Bronchial epithelial cell (primary cell): ENCODE results near the gene DOHH. TPM values are rescaled to one million over a fixed set of nuclear protein-coding genes. Genes with fewer than 3 reads are reported as not detected.
A peak's percentile ranks its signal among the peaks of the same experiment; 100 is the strongest.
"Not testable (repeated sequence)": the region's sequence is repeated elsewhere in the genome, so short reads cannot be mapped to it uniquely, and the experiment has no call there.

Experiments used
- DNase-seq: peaks from one replicate; pipeline ENCODE4 v3.0.0-alpha.2; 2010; ENCODE audit warnings: low read depth
- FAIRE-seq: peaks from 2 replicates; lab custom pipeline; 2011; peaks lifted over from hg19 to GRCh38; lab: Jason Lieb, UNC
- H3K27me3 ChIP-seq: 2 replicates; pipeline ENCODE4 v1.5.1; 2011; ENCODE audit warnings: low read length; ENCODE audit not compliant: control insufficient read depth, insufficient read depth
- H3K36me3 ChIP-seq: 2 replicates; pipeline ENCODE4 v1.5.1; 2011; ENCODE audit warnings: low read length; ENCODE audit not compliant: control insufficient read depth, insufficient read depth
- H3K4me3 ChIP-seq: 2 replicates; pipeline ENCODE4 v1.5.1; 2011; ENCODE audit warnings: mild to moderate bottlenecking, low read depth, low read length, control low read depth
- CTCF ChIP-seq: IDR thresholded peaks from 2 replicates; pipeline ENCODE4 v1.5.1; 2011; ENCODE audit warnings: mild to moderate bottlenecking, moderate library complexity, low read length, control low read depth, inconsistent platforms; ENCODE audit not compliant: insufficient read depth, severe bottlenecking
- total RNA-seq: library from RNA; depleted of rRNA; stranded (reverse); fragments of >200 nt; gene quantifications from 2 replicates; pipeline ENCODE4 v1.2.1, GENCODE V29; 2014

Gene DOHH
- total RNA-seq, 1 donor from 2014 or later = 17.1 TPM

DNA sequence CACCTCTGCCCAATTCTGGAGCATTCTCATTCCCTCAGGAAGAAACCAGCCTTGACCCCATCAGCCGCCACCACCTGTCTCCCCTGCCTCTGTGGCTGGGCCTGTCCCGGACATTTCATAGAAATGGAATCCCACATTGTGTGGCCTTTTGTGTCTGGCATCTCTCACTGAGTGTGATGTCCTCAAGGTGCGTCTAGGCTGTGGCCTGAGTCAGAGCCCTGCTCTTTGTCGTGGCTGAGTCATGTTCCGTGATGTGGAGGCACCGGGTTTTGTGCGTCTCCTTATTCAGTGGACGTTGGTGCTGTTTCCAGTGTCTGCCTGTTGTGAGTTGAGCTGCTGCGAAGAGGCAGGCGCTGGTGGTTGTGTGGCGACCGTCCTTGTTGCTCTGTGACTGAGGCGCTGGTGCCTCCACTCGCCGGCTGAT, 9.1 kb upstream of the DOHH start:
- DNase-seq (peak; percentile 87), FAIRE-seq (peak; percentile 87)
- Histone ChIP-seq H3K36me3 (peaks cover 14% of the 10 kb centered on the region), H3K27me3 (no peaks in the 10 kb centered on the region), H3K4me3 (no peak overlapping the region)
- no peak for TF ChIP-seq CTCF

GRCh38 chr19:3508771-3509535, 8.5 kb upstream of the DOHH start:
- Histone ChIP-seq H3K4me3 (no peak overlapping the region), H3K36me3 (peaks cover 14% of the 10 kb centered on the region), H3K27me3 (no peaks in the 10 kb centered on the region)
- FAIRE-seq (no peak), DNase-seq (no peak)
- TF ChIP-seq CTCF = no peak

- not testable (repeated sequence) for H3K4me3 ChIP-seq, H3K27me3 ChIP-seq, FAIRE-seq, DNase-seq
- peaks cover 14% of the 10 kb centered on the region for H3K36me3 ChIP-seq
These were observed 7.7 kb upstream of the DOHH start for GRCh38 chr19:3508121-3508661.

DNA sequence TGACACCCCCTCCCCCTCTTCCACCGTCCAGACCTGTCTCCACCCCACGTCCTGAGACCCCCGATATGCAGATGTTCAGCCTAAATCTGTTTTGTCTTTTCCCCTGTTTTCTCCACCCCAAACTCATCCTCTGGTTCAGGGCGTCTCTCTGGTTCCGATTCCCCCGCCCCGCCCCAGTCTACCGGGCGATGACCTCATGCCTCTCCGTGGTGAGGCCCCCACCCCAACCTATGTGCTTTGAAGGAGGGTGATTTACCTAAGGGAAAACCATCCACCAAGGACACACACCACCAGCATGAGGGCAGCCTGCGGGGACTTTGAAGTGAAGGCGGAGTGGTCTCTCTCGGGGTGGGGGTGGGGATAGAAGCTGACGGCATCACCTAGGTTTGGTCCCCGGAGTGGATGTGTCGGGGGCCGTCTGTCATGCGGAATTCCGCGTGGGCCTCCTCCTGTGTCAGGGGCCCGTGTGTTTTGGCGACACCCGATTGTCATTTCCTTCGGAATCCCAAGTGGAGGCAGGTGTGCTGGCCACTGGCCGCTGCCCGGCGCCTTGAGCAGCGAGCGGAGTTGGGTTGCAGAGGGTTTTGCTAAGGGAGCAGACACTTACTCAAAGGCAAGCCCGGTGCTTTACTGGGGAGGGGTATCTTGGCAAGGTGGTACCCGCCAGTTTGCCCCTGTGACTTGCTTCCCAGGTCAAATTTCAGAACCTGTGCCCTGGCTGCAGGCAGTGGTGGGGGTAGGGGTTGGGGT, 7.1 kb upstream of the DOHH start:
- peak overlapping the region; percentile 85 for H3K4me3 ChIP-seq
- no peak for FAIRE-seq

GRCh38 chr19:3506384-3507340, 6.2 kb upstream of the DOHH start:
- TF ChIP-seq CTCF = no peak
- DNase-seq (no peak), FAIRE-seq (no peak)
- Histone ChIP-seq H3K36me3 (peaks cover 9% of the 10 kb centered on the region), H3K27me3 (no peaks in the 10 kb centered on the region), H3K4me3 (peak overlapping the region; percentile 85)

More for the DNA sequence above, 7.1 kb upstream of the DOHH start:
- no peak for TF ChIP-seq CTCF
- Histone ChIP-seq H3K27me3 (no peaks in the 10 kb centered on the region), H3K36me3 (peaks cover 13% of the 10 kb centered on the region)
- no peak for DNase-seq
